HG03159 (cell line): ENCODE results near the gene TMTC1.
"Not testable (repeated sequence)": the region's sequence is repeated elsewhere in the genome, so short reads cannot be mapped to it uniquely, and the experiment has no call there.

Source experiments
- ATAC-seq: cut with Tn5 transposase; IDR thresholded peaks from one replicate; pipeline ENCODE4 v1.9.1; 2021; ENCODE audit warnings: mild to moderate bottlenecking, moderate library complexity; ENCODE audit not compliant: unreplicated experiment

Gene TMTC1

DNA sequence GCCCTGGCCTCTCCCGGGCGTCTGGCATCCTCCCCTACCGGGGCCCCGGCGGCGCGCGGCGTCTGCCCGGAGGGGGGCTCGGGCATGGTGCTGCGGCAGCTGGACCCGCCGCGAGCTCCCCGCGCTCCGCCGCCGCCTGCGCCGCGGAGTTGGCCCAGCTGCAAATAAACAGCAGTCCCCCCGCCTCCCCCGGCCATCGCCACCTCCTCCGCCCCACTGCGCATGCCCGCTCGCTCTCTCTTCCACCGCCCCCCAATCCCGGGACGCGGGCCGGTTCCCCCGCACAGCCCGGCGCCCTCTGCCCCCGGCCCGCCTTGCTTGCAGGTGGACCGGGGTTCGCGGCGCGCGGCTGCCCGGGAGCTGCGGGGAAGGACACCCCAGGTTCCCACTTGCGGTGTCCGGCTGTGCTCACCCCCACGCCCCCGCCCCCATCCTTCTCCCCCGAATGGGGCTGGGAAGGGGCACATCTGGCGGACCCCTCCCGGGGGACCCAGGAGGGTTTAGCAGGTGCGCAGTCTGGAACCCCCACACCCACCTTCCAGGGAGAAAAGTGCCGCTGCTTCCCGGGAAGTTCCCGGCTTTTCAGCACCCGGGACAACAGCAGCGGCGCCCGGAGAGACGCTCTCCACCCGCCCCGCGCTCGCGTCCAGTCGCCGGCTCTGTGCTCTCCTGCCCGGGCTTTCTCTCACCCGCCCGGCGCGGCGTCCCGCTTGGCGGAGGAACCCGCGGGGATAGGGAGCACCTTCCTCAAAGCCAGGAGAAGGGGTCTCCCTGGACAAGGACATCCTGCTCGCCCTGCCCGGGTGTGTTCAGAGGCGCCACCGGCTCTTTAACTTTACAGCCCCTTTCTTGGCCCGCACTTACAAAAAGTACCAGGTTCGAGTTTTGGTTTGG, at the start of gene TMTC1:
TSS of gene TMTC1 (minus strand) at position 170 of the 894 bp plus-strand sequence. CDS start 191 bp downstream, outside the sequence.
- ATAC-seq, result no peak

DNA sequence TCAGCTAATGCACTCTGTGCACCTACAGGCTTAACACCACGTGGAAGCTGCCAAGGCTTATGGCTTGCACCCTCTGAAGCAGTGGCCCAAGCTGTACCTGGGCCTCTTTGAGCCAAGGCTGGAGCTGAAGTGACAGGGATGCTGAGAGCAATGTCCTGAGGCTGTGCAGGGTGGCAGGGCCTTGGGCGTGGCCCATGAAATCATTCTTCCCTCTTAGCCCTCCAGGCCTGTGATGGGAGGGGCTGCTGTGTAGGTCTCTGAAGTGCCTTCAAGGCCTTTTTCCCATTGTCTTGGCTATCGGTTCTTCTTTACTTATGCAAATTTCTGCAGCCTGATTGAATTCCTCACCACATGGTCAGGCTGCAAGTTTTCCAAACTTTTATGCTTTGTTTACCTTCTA, 47.4 kb upstream of the TMTC1 start:
- ATAC-seq, result no peak

DNA sequence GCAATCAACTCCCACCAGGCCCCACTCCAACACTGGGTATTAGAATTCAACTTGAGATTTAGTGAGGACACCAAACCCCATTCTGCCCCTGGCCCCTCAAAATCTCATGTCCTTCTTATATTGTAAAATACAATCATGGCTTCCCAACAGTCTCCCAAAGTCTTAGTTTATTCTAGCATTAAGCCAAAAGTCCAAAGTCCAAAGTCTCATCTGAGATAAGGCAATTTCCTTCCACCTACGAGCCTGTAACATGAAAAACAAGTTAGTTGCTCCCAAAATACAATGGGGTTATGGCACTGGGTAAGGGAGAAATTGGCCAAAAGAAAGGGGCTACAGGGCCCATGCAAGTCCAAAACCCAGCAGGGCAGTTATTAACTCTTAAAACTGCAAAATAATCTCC, 46.6 kb upstream of the TMTC1 start:
- no peak for ATAC-seq

DNA sequence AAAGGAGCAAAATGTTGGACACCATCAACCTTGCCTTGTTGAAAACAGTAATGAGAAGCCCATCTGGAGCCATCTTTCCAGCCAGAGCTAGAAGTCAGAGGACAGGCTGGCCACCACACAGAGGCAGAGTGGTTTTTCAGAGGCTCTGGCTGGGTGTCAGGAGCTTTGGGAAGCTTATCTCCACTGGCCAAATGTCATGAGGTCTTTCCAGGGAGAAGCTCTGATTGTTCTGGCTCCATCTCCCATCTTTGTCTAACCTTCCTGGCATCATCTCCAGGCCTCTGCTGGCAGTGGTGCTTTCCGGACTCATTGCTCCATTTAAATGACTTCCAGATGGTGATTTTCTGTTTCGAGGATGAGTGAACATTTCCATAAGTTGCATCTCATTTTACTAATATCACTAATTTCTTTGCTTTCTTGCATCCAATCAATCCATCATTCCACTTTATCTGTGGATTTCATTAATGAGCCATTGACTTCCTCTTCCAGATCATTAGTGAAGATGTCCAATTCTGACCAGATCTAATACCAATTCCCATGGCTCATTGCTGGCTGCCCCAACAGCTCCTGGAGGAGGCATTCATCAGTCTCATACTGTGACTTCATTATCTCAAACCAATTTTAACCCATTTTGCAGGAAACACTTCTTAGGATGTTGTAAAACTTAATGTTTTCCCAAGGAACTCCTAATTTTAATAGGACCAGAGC, 35.3 kb upstream of the TMTC1 start:
- ATAC-seq, result no peak

DNA sequence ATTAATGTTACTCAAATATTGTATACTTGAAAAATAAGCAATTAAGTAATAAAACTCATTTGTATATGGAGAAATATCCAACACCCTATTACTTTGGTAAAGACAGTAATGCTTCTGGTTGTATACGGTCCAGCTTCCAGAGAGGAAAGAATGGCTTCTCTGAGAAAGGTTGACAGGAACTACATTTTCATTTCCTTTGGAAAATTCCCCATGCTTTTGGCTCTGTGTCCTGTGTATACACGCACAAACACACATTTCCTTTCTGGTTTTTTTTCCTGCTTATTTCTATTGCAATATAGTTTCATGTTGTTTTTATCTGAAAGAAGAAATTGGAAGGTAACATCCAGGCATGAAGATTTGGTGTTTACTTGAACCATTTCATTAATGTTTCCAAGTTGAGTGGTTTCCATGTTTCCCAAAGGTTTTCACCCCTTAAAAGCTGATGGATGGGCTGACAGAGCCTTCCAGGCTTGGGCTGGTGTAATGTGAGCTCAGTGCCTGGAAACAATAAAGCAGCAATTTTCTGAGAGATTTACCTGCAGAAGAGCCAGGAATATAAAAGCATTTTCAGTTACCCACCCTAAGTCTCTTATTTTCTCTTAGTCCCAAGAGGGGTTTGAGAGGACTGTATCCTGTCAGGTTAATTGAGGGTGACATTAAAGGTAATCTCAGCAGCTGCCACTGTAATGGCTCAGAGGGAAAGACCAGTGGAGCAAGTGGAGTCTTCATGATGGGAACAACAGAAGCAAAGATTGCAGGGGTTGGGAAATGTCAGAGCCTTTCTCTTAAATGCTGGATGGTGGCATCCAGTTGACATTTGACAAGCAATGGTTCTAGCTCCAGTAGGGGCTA, 33.4 kb upstream of the TMTC1 start:
- ATAC-seq, result no peak

DNA sequence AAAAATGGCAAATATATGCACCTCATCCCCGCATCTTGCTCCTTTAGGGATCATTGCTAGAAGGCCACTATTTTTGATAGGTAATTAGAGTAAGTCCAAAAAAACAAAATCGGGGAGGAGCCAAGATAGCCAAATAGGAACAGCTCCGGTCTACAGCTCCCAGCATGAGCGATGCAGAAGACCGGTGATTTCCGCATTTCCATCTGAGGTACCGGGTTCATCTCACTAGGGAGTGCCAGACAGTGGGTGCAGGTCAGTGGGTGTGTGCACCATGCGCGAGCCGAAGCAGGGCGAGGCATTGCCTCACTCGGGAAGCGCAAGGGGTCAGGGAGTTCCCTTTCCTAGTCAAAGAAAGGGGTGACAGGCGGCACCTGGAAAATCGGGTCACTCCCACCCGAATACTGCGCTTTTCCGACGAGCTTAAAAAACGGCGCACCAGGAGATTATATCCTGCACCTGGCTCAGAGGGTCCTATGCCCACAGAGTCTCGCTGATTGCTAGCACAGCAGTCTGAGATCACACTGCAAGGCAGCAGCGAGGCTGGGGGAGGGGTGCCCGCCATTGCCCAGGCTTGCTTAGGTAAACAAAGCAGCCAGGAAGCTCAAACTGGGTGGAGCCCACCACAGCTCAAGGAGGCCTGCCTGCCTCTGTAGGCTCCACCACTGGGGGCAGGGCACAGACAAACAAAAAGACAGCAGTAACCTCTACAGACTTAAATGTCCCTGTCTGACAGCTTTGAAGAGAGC, 26.0 kb upstream of the TMTC1 start:
- ATAC-seq, result not testable (repeated sequence)

DNA sequence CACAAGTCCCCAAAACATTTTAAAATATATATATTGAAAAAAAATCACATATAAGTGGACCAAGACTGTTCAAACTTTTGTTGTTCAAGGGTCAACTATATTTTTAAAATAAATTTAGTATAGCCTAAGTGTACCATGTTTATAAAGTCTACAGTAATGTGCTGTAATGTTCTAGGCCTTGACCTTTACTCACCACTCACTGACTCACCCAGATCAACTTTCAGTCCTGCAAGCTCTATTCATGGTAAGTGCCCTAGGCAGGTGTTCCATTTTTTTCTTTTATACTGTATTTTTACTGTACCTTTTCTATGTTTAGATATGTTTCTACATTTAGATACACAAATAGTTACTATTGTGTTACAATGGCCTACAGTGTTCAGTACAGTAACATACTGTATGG, 23.4 kb upstream of the TMTC1 start:
- ATAC-seq, result no peak

DNA sequence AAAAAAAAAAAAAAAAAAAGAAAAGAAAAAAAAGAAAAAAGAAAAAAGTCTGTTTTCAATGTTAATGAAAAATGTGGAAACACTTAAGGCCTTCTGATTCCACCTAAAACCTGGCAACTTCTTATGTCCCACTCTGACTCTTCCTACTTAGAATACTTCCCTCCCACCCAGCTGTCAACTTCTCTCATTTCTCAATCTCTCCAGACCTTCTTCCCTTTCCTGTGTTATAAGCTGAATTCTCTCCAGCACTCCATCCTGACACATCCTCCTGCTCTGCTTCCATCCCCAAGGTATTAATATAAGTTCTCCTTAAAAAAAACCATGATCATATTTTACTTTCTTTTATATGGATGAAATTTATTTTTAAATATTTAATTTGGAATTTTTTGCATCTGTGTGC, 20.3 kb upstream of the TMTC1 start:
- ATAC-seq, result no peak

DNA sequence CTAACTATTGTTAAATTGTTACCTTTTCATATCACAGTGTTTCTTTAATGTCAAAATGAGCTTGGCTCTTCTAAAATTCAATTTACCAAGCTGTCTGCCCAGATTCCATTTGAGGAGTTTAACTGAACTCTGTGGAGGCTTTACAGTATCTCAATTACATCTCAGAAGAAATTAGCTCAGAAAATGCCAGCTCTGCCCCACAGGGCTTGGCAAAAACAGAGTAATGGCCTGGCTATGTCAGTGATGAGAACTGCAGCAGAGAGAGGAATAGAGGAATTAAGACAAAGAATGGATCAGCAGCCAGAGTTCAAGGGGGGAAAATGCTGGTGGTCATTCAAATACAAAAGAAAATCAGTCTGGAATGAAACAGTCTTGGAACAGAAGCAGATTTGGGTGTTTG, 15.8 kb upstream of the TMTC1 start:
- no peak for ATAC-seq

DNA sequence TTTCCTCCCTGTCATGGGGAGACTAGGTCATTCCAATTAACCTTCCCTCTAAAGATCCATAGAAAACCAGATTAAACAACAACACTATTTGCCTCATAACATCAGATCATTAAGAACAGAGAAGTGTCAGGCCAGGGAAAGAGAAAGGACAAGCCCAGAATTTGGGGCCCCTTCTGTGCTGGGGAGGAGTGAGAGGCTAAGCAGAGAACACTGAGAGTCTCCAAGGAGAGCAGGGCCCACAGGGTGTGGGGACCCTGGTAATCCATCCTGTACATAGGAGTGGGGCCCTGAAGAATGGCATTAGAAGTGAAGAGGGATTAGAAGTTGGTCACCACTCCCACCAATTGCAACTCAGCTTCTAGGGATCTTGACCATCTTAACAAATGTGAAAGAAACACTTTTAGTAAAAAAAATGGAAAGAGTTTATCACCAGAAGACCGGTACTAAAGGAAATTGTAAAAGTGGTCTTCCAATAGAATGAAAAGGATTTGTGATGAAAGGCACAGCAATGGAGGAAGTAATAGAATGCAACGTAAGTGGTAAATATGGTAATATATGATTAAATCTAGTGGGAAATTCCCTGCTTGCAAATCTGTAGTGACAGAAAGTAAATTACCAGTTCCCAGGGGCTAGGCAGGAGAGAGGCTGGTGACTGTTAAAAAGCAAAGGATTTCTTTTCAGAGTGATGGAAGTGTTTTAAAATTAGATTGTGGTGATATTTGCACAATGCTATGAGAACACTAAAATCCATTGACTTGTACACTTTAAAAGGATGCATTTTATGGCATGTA, 14.0 kb upstream of the TMTC1 start:
- ATAC-seq, result no peak

DNA sequence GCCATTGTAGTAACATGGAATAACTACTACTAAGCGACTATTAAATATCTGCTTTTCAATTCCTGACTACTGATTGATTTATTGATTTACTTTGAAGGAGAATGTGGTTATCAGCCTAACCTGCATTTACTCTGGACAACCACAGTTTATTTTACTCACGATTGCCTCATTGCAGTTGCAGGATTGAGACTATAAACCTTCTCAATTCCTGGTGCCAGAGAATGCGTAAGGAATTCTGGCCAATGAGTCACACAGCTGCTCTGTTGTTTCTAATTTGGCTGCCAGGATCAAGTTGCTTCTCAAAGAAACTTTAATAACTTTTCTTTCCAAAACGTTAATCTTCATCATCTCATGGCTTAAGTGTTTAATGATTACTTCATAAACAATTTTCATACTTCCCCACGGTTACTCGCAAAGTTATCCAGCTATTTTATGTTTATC, 13.1 kb upstream of the TMTC1 start:
- ATAC-seq, result no peak

DNA sequence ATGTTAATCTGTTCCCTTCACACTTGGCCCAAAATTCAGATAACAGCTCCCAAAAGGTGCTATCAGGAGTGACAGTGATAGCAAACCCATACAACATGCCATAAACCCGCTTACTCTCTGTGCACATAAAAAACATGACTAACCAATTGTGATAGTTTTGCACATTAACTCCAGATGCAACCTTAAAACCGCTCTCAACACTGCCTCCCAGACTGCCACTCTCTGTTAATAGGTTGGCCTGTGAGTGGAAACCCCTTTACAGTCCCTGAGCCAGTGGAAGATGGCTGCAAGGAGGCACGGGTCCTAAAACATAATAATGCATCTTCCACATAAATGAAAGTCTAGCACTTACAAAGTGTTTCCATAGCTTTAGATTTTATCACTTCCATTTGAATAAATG, 12.0 kb upstream of the TMTC1 start:
- no peak for ATAC-seq

DNA sequence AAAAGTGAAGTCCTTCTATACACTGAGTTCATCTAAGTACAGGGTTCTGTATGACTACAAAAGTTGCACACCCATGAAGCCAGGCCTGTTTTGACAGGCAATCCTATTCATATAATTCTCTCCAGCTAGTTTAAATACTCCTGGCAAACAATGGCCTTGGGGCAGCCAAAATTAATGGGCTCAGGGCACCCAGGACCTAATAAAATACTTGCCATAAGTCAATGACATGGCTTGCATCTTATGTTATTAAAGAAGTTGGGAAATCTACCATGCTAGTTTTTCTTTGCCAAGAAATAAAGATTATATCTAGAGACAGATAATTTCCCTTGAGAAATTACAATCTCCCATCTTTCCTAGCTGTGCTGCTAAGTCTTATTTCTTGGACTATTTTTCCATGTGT, 11.1 kb upstream of the TMTC1 start:
- ATAC-seq, result no peak

DNA sequence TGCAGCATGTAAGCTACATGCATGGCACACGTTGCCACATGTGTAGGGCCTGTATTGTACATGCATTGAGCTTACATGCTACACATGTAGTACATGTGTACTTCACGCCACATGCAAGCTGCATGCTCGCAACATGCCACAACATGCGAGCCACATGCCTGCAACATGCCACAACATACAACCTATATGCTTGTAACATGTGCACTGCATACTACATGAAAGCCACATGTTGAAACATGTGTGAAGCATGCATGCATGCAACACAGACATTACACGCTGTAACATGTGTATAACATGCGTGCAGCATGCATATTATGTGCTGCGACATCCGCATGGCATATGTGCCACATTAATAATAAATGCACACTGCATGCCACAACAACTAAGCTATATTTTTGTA, 9.1 kb upstream of the TMTC1 start:
- ATAC-seq, result no peak

DNA sequence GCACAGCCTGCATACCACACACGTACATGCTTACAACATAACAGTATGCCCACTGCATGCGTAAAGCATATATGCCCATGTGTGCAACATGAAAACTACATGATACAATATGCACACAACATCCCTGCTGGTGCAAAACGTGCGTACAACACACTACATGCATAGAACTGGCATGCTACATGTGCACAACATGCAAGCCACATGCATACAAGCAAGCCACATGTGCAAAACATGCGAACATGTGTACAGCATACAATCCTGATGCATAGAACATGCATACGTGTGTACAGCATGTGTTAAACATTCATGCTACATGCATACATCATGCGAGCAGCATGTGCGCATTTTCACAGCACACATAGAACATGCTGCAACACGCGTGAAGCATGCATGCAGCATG, 8.4 kb upstream of the TMTC1 start:
- no peak for ATAC-seq

DNA sequence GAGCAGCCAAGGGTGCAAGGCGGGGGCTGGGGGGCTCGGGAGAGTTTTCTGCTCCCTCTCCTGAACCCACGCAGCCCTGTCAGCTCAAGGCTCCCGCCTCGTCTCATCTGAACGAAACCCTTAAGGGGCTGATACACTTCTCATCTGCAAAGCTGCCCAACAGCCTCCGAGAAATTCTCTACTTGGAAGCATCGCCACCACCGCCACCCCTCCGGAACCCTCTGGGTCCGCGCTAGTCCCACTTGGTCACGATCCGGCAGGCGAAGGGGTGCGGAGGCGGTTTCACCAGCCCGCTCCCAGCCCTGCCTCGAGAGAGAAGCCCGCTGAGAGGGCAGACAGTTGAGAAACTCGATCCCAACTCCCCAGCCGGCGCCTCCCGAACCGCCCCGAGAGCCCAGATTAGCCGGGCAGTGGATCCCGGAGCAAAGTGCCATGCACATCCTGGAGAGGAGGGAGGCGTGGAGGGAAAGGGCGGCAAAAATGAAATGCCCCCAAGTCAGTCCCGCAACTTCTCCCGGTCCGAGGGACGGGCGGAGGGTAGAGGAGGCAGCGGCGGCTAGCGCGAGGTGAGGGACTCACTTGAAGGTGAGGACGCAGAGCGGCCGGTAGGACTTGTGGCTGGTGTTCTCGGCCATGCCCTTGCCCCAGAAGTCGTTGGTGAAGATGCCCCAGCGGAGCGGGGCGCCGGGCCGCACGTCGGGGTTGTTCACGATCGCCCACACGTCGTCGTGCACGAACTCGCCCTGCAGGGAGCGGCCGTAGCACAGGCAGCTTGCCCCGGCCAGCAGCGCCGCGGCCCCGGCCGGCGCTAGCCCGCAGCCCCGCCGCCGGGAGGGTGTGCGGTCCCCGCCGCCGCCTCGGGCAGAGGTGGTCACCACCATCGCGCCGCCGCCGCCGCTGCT, 620 bp downstream of the TMTC1 start:
- peak; percentile 9 for ATAC-seq

DNA sequence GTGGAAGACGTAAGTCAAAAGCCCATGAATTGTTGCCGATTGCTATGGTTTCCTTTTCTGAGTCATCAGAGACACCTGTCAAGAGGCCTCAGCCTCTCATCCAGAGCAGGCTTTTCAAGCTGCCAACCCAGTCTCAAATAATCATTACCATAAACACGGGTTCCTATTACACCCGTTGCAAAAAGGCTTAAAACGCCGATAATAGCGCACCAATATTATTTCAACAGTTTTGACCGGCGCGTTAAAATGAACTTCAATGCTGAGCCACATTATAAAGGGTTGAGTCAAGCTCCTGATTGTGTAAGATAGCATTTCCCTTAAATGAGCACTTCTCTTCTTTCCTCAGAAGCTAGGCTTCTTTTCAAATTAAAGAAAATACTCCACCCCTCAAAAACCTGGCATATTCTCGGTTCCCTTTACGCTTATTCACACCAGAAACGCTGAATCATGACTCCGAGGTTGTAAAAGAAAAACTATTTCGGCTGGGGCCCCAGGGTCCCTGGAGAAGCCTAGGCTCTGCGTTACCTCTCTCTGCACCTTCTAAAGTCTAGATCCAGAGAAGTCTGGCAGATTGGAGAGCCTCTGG, 1.4 kb downstream of the TMTC1 start:
- ATAC-seq, result peak; percentile 74

DNA sequence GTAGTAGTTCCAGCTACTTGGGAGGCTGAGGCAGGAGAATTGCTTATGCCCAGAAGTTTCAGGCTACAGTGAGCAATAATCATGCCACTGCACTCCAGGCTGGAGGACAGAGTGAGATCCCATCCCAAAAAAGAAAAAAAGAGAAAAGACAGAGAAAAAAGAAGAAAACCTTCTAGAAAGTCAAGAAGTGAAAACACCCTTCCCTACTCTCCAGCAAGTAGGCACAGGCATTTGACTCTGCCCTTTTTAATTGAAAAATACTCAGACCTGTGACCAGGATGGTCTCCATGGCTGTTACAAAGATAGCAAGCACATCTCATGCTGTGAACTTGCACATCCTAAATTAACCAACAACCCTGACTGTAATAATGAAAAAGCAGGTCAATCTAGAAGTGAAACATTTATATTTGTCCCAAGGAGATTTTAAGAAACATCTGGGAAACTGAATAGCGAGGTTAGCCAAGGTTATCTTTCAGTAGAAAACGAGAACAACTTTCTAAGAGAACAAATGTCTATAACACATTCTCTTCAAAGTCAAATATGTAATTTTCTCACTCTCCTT, 2.0 kb downstream of the TMTC1 start:
- ATAC-seq, result peak; percentile 32
